Gastroesophageal sphincter (tissue), 4 donors: Measurements from ENCODE around the gene GNG14. TPM values are rescaled to one million over a fixed set of nuclear protein-coding genes. Genes with fewer than 3 reads are reported as not detected.
"Not testable (repeated sequence)": the region's sequence is repeated elsewhere in the genome, so short reads cannot be mapped to it uniquely, and the experiment has no call there.

Experiments used
- ATAC-seq: fragments of 150-250 bp; one replicate; pipeline ENCODE4 v1.9.1; 2016; ENCODE audit warnings: mild to moderate bottlenecking, moderate library complexity
- H3K27ac ChIP-seq, 4 donors: fragments of 200-600 bp; sonication (generic) in 3 of 4; 1 replicate in 3 of 4; 2 replicates in 1 of 4; pipeline ENCODE4 v1.5.1; 2016 to 2019
- H3K27me3 ChIP-seq: fragments of 200-600 bp; sonication (generic); one replicate; pipeline ENCODE4 v1.5.1; 2019
- H3K36me3 ChIP-seq, 2 donors: fragments of 200-600 bp; sonication (generic); one replicate each; pipeline ENCODE4 v1.5.1; 2019; ENCODE audit warnings: control low read depth in 1 of 2
- H3K4me1 ChIP-seq, 3 donors: fragments of 200-600 bp; sonication (generic); 1 replicate in 2 of 3; 2 replicates in 1 of 3; pipeline ENCODE4 v1.5.1; 2016 to 2019; ENCODE audit warnings: control low read depth in 2 of 3
- H3K4me3 ChIP-seq, 2 donors: fragments of 200-600 bp; sonication (generic); one replicate each; pipeline ENCODE4 v1.5.1; 2019; ENCODE audit warnings: mild to moderate bottlenecking in 1 of 2, moderate library complexity in 1 of 2
- H3K9me3 ChIP-seq, 3 donors: fragments of 200-600 bp; sonication (generic); one replicate each; pipeline ENCODE4 v1.5.1; 2017 to 2019; ENCODE audit warnings: control low read depth in 2 of 3
- EP300 ChIP-seq: sonication (generic); formaldehyde crosslinking; IDR thresholded peaks from one replicate; pipeline ENCODE4 v1.6.1; 2017; ENCODE audit warnings: antibody characterized with exemption, mild to moderate bottlenecking
- POLR2A ChIP-seq, 2 donors: fragments of 450-650 bp; IDR thresholded peaks; one replicate each; pipeline ENCODE4 v1.6.1; 2017; ENCODE audit warnings: antibody characterized with exemption in 2 of 2, mild to moderate bottlenecking in 2 of 2, moderate library complexity in 1 of 2
- POLR2AphosphoS5 ChIP-seq: sonication (generic); formaldehyde crosslinking; IDR thresholded peaks from one replicate; pipeline ENCODE4 v1.6.1; 2017; ENCODE audit warnings: antibody characterized with exemption
- WGBS, 2 donors: methylation state at CpG; one replicate each; pipeline ENCODE4 v1.1.5; 2018; ENCODE audit warnings: low coverage in 1 of 2; 5-methylcytosine and 5-hydroxymethylcytosine counted together
- total RNA-seq, 4 donors: library from RNA; depleted of rRNA; stranded (reverse); fragments of >200 nt; gene quantifications; one replicate each; pipeline ENCODE4 v1.1.0, GENCODE V29; 2016
- TF ChIP-seq, protein P1 (sequence below), 4 experiments: fragments of 200-600 bp in 2 of 4; fragments of 450-650 bp in 2 of 4; sonication (generic) in 1 of 4; IDR thresholded peaks; one replicate each; pipeline ENCODE4 v1.5.1; 2017 to 2019; ENCODE audit warnings: antibody characterized with exemption in 4 of 4, mild to moderate bottlenecking in 2 of 4, moderate library complexity in 2 of 4

Gene GNG14
- total RNA-seq, 4 donors from 2014 or later: not detected

DNA sequence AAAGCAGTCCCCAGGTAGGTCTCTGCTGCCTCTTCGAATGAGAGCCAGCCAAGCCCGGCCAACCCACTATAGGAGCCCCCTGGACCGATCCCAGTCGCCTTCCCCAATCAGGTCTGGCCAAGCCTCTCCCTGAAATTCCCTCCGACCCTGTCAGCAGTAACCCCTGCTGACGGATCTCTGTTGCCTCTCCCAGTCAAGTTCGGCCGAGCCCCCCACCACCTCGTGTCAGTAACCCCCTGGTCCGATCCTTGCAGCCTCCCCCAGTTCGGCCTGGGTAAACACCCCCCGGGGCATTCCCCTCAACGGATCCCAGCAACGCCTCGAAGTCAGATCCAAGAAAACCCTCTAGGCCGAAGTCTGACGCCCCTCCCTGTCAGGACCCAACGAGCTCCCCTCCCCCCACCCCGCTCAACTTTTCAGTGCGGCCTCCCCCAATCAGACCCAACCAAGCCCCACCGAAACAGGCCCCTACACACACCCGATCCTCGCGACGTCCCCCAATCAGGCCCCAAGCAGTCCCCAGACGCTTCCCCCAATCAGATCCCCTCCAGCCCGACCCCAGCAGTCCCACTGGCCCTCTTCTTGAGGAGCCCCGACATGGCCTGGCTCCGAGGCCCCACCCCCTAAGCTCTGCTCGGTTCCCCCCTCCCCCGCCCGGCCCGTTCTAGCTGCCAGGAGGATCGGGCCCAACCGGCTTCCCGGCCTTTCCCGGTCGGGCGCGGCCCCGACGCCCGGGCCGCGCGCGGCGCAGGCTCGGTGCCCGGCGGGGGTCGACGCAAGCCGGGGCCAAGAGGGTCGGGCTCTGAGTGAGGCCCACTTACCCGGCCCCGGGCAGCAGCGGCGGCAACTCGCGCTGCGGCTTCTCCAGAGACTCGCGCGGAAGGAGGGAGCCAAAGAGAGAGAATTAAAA lies 34.1 kb downstream of the GNG14 start:
- Histone ChIP-seq H3K36me3 (peaks cover 0 to 25% of the 10 kb centered on the region in 2 donors), H3K27ac (peak overlapping the region; percentile 92 to 99 (median 96)), H3K27me3 (no peaks in the 10 kb centered on the region), H3K4me1 (peaks cover 0 to 59% (median 23%) of the 10 kb centered on the region in 3 donors), H3K9me3 (no peaks in the 10 kb centered on the region), H3K4me3 (peak overlapping the region; percentile 90 to 92)
- ATAC-seq: peak; percentile 64
- WGBS, 2 donors: 0% methylated on average over 3 to 8 of the region's 65 CpGs
- no peak for TF ChIP-seq POLR2AphosphoS5
- TF ChIP-seq EP300: no peak
- no peak for TF ChIP-seq POLR2A (IDR thresholded peaks at IDR 0.05)
- TF ChIP-seq, protein P1, sequence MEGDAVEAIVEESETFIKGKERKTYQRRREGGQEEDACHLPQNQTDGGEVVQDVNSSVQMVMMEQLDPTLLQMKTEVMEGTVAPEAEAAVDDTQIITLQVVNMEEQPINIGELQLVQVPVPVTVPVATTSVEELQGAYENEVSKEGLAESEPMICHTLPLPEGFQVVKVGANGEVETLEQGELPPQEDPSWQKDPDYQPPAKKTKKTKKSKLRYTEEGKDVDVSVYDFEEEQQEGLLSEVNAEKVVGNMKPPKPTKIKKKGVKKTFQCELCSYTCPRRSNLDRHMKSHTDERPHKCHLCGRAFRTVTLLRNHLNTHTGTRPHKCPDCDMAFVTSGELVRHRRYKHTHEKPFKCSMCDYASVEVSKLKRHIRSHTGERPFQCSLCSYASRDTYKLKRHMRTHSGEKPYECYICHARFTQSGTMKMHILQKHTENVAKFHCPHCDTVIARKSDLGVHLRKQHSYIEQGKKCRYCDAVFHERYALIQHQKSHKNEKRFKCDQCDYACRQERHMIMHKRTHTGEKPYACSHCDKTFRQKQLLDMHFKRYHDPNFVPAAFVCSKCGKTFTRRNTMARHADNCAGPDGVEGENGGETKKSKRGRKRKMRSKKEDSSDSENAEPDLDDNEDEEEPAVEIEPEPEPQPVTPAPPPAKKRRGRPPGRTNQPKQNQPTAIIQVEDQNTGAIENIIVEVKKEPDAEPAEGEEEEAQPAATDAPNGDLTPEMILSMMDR (IDR thresholded peaks at IDR 0.05): no peak

- peaks cover 0 to 57% (median 23%) of the 10 kb centered on the region in 3 donors for H3K4me1 ChIP-seq
- peak; percentile 94 for ATAC-seq
- 1 to 2% methylated on average over 11 to 20 of the region's 32 CpGs for WGBS, 2 donors
Observed at GRCh38 chr19:12722566-12723380, 35.0 kb downstream of the GNG14 start.

GRCh38 chr19:12723381-12723640 lies 35.5 kb downstream of the GNG14 start:
- TF ChIP-seq, protein P1 (IDR thresholded peaks at IDR 0.05): no peak
- TF ChIP-seq POLR2AphosphoS5: no peak
- Histone ChIP-seq H3K36me3 (peaks cover 0 to 19% of the 10 kb centered on the region in 2 donors), H3K27me3 (no peaks in the 10 kb centered on the region), H3K9me3 (no peaks in the 10 kb centered on the region), H3K27ac (peak overlapping the region; percentile 49 to 99 (median 90)), H3K4me3 (peak overlapping the region; percentile 90 to 92), H3K4me1 (peaks cover 0 to 52% (median 23%) of the 10 kb centered on the region in 3 donors)
- WGBS, 2 donors: 0 to 2% methylated on average over 1 to 6 of the region's 7 CpGs
- ATAC-seq: no peak

More at GRCh38 chr19:12722566-12723380, 35.0 kb downstream of the GNG14 start:
- no peaks in the 10 kb centered on the region for H3K9me3 ChIP-seq
- peak overlapping the region; percentile 90 to 92 for H3K4me3 ChIP-seq
- H3K27me3 ChIP-seq: no peaks in the 10 kb centered on the region
- peak overlapping the region; percentile 92 to 99 (median 96) for H3K27ac ChIP-seq
- H3K36me3 ChIP-seq: peaks cover 0 to 19% of the 10 kb centered on the region in 2 donors
- TF ChIP-seq, protein P1 (IDR thresholded peaks at IDR 0.05): no peak
- TF ChIP-seq POLR2A (IDR thresholded peaks at IDR 0.05): peak in 1 of 2 donors; percentile 20
- no peak for TF ChIP-seq EP300
- peak; percentile 80 for TF ChIP-seq POLR2AphosphoS5

DNA sequence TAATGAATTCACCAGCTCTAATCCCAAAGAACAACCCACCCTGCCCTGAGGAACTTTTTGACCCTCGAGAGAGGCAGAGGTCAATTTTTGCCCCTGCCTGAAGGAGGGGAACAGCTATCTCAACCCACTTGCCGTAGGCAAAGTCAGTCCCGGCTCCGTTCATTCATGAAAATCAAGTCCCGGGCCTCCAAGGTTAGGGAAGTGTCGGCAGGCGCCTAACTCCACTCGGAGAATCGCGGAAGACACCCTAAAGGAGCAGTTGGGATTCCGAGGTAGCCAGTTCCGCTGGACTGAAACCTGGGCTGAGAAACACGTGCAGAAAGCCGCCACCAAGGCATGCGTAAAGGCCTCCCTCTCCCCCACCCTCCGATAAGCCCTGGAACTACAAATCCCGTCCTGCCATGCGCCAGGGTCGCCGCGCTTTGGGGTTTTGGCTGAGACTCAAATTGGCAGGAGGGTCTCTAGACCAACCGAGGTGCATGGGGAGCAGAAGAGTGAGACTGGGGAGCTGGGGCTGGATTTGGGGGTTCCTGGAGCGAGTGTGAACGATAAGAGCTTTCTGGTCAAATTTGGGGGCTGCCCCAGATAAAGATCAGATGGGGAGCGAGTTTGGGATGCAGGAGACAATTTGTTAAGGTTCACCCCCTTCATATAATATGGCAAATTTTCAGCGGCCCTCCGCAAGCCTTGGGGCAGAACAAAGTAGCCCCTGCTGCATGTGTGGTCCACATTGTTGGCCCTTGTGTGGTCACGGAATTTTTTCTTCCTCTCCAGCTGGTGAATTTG lies 36.0 kb downstream of the GNG14 start, which contains the start of gene TNPO2:
Gene TNPO2 (minus strand): TSS at position 292 of the 786 bp plus-strand sequence. CDS start 2,955 bp downstream, outside the sequence.
- WGBS, 2 donors: 8 to 25% methylated on average over 4 to 5 of the region's 28 CpGs
- ATAC-seq: no peak
- peaks cover 0 to 19% of the 10 kb centered on the region in 2 donors for H3K36me3 ChIP-seq
- H3K4me3 ChIP-seq: peak within 1 kb of the TSS; percentile 90 to 92
- H3K4me1 ChIP-seq: peaks cover 0 to 47% (median 23%) of the 10 kb centered on the region in 3 donors
- no peaks in the 10 kb centered on the region for H3K9me3 ChIP-seq
- H3K27ac ChIP-seq: peak within 1 kb of the TSS; percentile 49 to 99 (median 90)
- H3K27me3 ChIP-seq: no peaks in the 10 kb centered on the region
- TF ChIP-seq POLR2AphosphoS5 (no peak), POLR2A (IDR thresholded peaks at IDR 0.05) (no peak), EP300 (no peak)
- TF ChIP-seq, protein P1 (IDR thresholded peaks at IDR 0.05): no peak

DNA sequence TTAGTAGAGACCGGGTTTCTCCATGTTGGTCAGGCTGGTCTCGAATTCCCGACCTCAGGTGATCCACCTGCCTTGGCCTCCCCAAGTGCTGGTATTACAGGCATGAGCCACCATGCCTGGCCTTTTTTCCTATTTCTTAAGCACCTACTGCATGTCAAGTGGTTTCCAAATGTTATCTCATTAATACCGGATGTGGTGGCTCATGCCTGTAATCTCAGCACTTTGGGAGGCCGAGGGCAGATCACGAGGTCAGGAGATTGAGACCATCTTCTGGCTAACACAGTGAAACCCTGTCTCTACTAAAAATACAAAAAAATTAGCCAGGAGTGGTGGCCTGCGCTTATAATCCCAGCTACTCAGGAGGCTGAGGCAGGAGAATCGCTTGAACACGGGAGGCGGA lies 37.8 kb downstream of the GNG14 start:
- H3K4me1 ChIP-seq: peaks cover 0 to 34% (median 15%) of the 10 kb centered on the region in 3 donors
- H3K27ac ChIP-seq, H3K27me3 ChIP-seq, H3K9me3 ChIP-seq, ATAC-seq, H3K4me3 ChIP-seq: not testable (repeated sequence)
- peaks cover 0 to 32% of the 10 kb centered on the region in 2 donors for H3K36me3 ChIP-seq
- WGBS, 2 donors: 82 to 97% methylated on average over 7 to 8 of the region's 10 CpGs
